Measurements from ENCODE around the gene BAK1. TPM values are rescaled to one million over a fixed set of nuclear protein-coding genes. Genes with fewer than 3 reads are reported as not detected.
"Not testable (repeated sequence)": the region's sequence is repeated elsewhere in the genome, so short reads cannot be mapped to it uniquely, and the experiment has no call there.

BAK1 gene
- total RNA-seq, 1 donor from 2014 or later = 54.8 TPM

GRCh38 chr6:33532431-33532830 lies 47.6 kb downstream of the BAK1 start:
- not testable (repeated sequence) for H3K9me3 ChIP-seq (ENCODE audit: insufficient read depth, low read depth, low read length); H3K4me3 Mint-ChIP-seq (ENCODE audit: unreplicated experiment); H4K20me1 ChIP-seq (ENCODE audit: insufficient read depth, low read length); H3K27me3 ChIP-seq (ENCODE audit: insufficient read depth, low read length); FAIRE-seq; H3K27me3 Mint-ChIP-seq (ENCODE audit: low read depth, unreplicated experiment); DNase-seq (ENCODE audit: low read depth); H3K79me2 ChIP-seq (ENCODE audit: insufficient read depth, low read length); H3K9me3 Mint-ChIP-seq (ENCODE audit: unreplicated experiment); H3K36me3 Mint-ChIP-seq (ENCODE audit: low read depth, unreplicated experiment); H3K36me3 ChIP-seq (ENCODE audit: insufficient read depth, low read length); H2AFZ ChIP-seq (ENCODE audit: low read depth, low read length); H3K4me3 ChIP-seq (ENCODE audit: insufficient read depth, low read depth, low read length); H3K27ac ChIP-seq (ENCODE audit: low read depth, low read length); H3K9ac ChIP-seq (ENCODE audit: low read length); H3K4me2 ChIP-seq (ENCODE audit: low read length); H3K27ac Mint-ChIP-seq (ENCODE audit: unreplicated experiment); H3K4me1 ChIP-seq (ENCODE audit: insufficient read depth, low read length); H3K4me1 Mint-ChIP-seq (ENCODE audit: low read depth, unreplicated experiment)

- H3K9ac ChIP-seq (ENCODE audit: low read length); DNase-seq (ENCODE audit: low read depth); H3K4me3 Mint-ChIP-seq (ENCODE audit: unreplicated experiment); H3K4me1 ChIP-seq (ENCODE audit: insufficient read depth, low read length); H3K9me3 ChIP-seq (ENCODE audit: insufficient read depth, low read depth, low read length); H3K27ac ChIP-seq (ENCODE audit: low read depth, low read length); H4K20me1 ChIP-seq (ENCODE audit: insufficient read depth, low read length); H3K27me3 Mint-ChIP-seq (ENCODE audit: low read depth, unreplicated experiment); FAIRE-seq; H3K4me1 Mint-ChIP-seq (ENCODE audit: low read depth, unreplicated experiment); H3K36me3 Mint-ChIP-seq (ENCODE audit: low read depth, unreplicated experiment); H3K36me3 ChIP-seq (ENCODE audit: insufficient read depth, low read length); H3K79me2 ChIP-seq (ENCODE audit: insufficient read depth, low read length); H2AFZ ChIP-seq (ENCODE audit: low read depth, low read length); H3K27ac Mint-ChIP-seq (ENCODE audit: unreplicated experiment); H3K9me3 Mint-ChIP-seq (ENCODE audit: unreplicated experiment); H3K4me3 ChIP-seq (ENCODE audit: insufficient read depth, low read depth, low read length); H3K27me3 ChIP-seq (ENCODE audit: insufficient read depth, low read length); H3K4me2 ChIP-seq (ENCODE audit: low read length): not testable (repeated sequence)
Observed at GRCh38 chr6:33530617-33531016, 49.5 kb downstream of the BAK1 start.

Other genes with a start within 250 kb of the BAK1 start
- gene KIFC1, start 188.5 kb downstream of the BAK1 start, total RNA-seq = 2.9 and 4.2 TPM in 2 replicates
- 29.7 and 34.3 TPM in 2 replicates for gene PHF1, start 169.3 kb downstream of the BAK1 start, total RNA-seq
- 232 and 256 TPM in 2 replicates for gene CUTA, start 162.2 kb downstream of the BAK1 start, total RNA-seq
- gene SYNGAP1, start 160.2 kb downstream of the BAK1 start, total RNA-seq = 34.5 and 36.1 TPM in 2 replicates
- 9.8 and 10.4 TPM in 2 replicates for gene ZBTB9, start 125.7 kb downstream of the BAK1 start, total RNA-seq
- 17.7 and 21.3 TPM in 2 replicates for gene ITPR3, start 41.0 kb upstream of the BAK1 start, total RNA-seq
- 70.2 and 79.1 TPM in 2 replicates for gene UQCC2, start 131.4 kb upstream of the BAK1 start, total RNA-seq
- gene IP6K3, start 166.6 kb upstream of the BAK1 start, total RNA-seq = 4.5 and 4.6 TPM in 2 replicates
- 57.1 and 62.2 TPM in 2 replicates for gene LEMD2, start 208.9 kb upstream of the BAK1 start, total RNA-seq
- gene MLN, start 223.7 kb upstream of the BAK1 start, total RNA-seq = not detected in 2 replicates